Neural cell (in vitro differentiated cells): ENCODE data around the gene ITPR3. TPM values are rescaled to one million over a fixed set of nuclear protein-coding genes. Genes with fewer than 3 reads are reported as not detected.

Experiments used
- H2AFZ ChIP-seq: fragments of 200-600, 300-800 bp; sonication (generic), shearing (Covaris generic); 2 replicates; pipeline ENCODE4 v1.6.0; 2014; ENCODE audit warnings: low read depth, mild to moderate bottlenecking, antibody characterized with exemption, low read length, moderate library complexity
- H3F3A ChIP-seq: fragments of 200-600 bp; shearing (Covaris generic); 2 replicates; pipeline ENCODE4 v1.6.1; 2016; ENCODE audit warnings: mild to moderate bottlenecking, moderate library complexity, mixed read lengths, antibody characterized with exemption, low read length; ENCODE audit not compliant: insufficient read depth, poor library complexity, severe bottlenecking
- H3K27ac ChIP-seq: fragments of 200-600, 300-800 bp; sonication (generic), shearing (Covaris generic); 2 replicates; pipeline ENCODE4 v1.5.1; 2014; ENCODE audit warnings: mild to moderate bottlenecking, low read length, moderate library complexity
- H3K27me3 ChIP-seq: fragments of 300-800, 200-600 bp; sonication (generic), shearing (Covaris generic); 2 replicates; pipeline ENCODE4 v1.6.0; 2014; ENCODE audit warnings: mild to moderate bottlenecking, low read depth, low read length, moderate library complexity; ENCODE audit not compliant: insufficient read depth
- H3K36me3 ChIP-seq: fragments of 300-800, 200-600 bp; sonication (generic), shearing (Covaris generic); 2 replicates; pipeline ENCODE4 v1.5.1; 2014; ENCODE audit warnings: mild to moderate bottlenecking, antibody characterized with exemption, low read length, moderate library complexity; ENCODE audit not compliant: insufficient read depth
- H3K4me2 ChIP-seq: fragments of 300-800, 200-600 bp; sonication (generic), shearing (Covaris generic); 2 replicates; pipeline ENCODE4 v1.6.0; 2014; ENCODE audit warnings: mild to moderate bottlenecking, low read length
- H3K4me3 ChIP-seq: fragments of 300-800, 200-600 bp; sonication (generic), shearing (Covaris generic); 2 replicates; pipeline ENCODE4 v1.5.1; 2014; ENCODE audit warnings: mild to moderate bottlenecking, low read length, moderate library complexity
- H3K79me2 ChIP-seq: fragments of 200-600 bp; shearing (Covaris generic); replicated peaks from 2 replicates; pipeline ENCODE4 v1.6.0; 2014; ENCODE audit warnings: mild to moderate bottlenecking, low read length, moderate library complexity; ENCODE audit not compliant: insufficient read depth
- H3K9ac ChIP-seq: fragments of 300-800, 200-600 bp; sonication (generic), shearing (Covaris generic); 2 replicates; pipeline ENCODE4 v1.6.1; 2016; ENCODE audit warnings: mild to moderate bottlenecking, low read length, mixed read lengths
- H3K9me2 ChIP-seq: fragments of 200-600 bp; shearing (Covaris generic); 2 replicates; pipeline ENCODE4 v1.6.1; 2016; ENCODE audit warnings: mild to moderate bottlenecking, low read length, mixed read lengths; ENCODE audit not compliant: insufficient read depth
- H3K9me3 ChIP-seq: fragments of 200-600, 300-800 bp; sonication (generic), shearing (Covaris generic); 2 replicates; pipeline ENCODE4 v1.6.1; 2016; ENCODE audit warnings: mild to moderate bottlenecking, mixed run types, low read length, moderate library complexity, mixed read lengths
- H4K20me1 ChIP-seq: fragments of 200-600 bp; shearing (Covaris generic); 2 replicates; pipeline ENCODE4 v1.6.1; 2016; ENCODE audit warnings: mild to moderate bottlenecking, mixed run types; ENCODE audit not compliant: insufficient read depth
- EP300 ChIP-seq: fragments of 450-650 bp; conservative IDR thresholded peaks from 2 replicates; pipeline ENCODE4 v1.6.1; 2014; ENCODE audit warnings: antibody characterized with exemption, mild to moderate bottlenecking, moderate library complexity; ENCODE audit not compliant: poor library complexity, severe bottlenecking
- EZH2 ChIP-seq: fragments of 200-600, 300-800 bp; shearing (Covaris generic), sonication (generic); IDR thresholded peaks from 2 replicates; pipeline ENCODE4 v1.6.1; 2014; ENCODE audit warnings: antibody characterized with exemption, low read length, borderline replicate concordance, mild to moderate bottlenecking; ENCODE audit not compliant: insufficient read depth, poor library complexity, severe bottlenecking
- MXI1 ChIP-seq: fragments of 450-650 bp; conservative IDR thresholded peaks from 2 replicates; pipeline ENCODE4 v1.6.1; 2014; ENCODE audit warnings: antibody characterized with exemption, mild to moderate bottlenecking; ENCODE audit not compliant: poor library complexity, severe bottlenecking
- POLR2AphosphoS5 ChIP-seq: IDR thresholded peaks from 2 replicates; pipeline ENCODE4 v1.6.1; 2012
- RAD21 ChIP-seq: fragments of 450-650 bp; conservative IDR thresholded peaks from 2 replicates; pipeline ENCODE4 v1.6.1; 2014; ENCODE audit warnings: antibody characterized with exemption, mild to moderate bottlenecking, moderate library complexity
- SMC3 ChIP-seq: fragments of 450-650 bp; conservative IDR thresholded peaks from 2 replicates; pipeline ENCODE4 v1.6.1; 2014; ENCODE audit warnings: antibody characterized with exemption, mild to moderate bottlenecking, moderate library complexity; ENCODE audit not compliant: poor library complexity
- TAF1 ChIP-seq: IDR thresholded peaks from 2 replicates; pipeline ENCODE4 v1.6.1; 2012; ENCODE audit warnings: low read depth
- polyA plus RNA-seq: library from polyadenylated mRNA; depleted of rRNA; stranded (reverse); fragments of >200 nt; gene quantifications from 2 replicates; pipeline ENCODE4 v1.2.3, GENCODE V29; 2014
- TF ChIP-seq, protein P1 (sequence below): IDR thresholded peaks from 2 replicates; pipeline ENCODE4 v1.6.1; 2012; ENCODE audit warnings: borderline replicate concordance
- TF ChIP-seq, protein P2 (sequence below): fragments of 450-650 bp; IDR thresholded peaks from 2 replicates; pipeline ENCODE4 v1.5.1; 2014; ENCODE audit warnings: antibody characterized with exemption, mild to moderate bottlenecking, moderate library complexity; ENCODE audit not compliant: poor library complexity, severe bottlenecking

The ITPR3 gene
- polyA plus RNA-seq, 1 donor from 2014 or later: 0.11 TPM

DNA sequence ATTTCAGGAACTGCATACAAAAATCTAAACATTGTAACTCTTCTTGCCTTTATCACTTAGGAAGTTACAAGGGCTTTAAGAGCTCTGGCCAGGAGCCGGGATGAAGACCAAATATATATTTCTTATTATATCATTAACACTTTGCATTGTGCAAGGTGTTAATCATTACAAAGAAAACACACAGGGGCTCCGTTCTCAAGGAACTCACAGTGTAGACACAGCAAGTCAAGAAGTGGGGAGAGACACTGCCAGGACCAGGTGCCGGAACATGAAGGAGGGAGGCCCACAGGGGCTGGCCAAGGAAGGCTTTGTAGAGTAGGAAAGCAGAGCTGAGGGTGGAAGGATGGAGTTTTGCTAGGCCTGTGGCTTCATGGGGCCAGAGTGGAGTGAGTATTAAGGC is 17.4 kb downstream of the ITPR3 start:
- H3K9ac ChIP-seq: no peak overlapping the region
- H3K79me2 ChIP-seq: no peaks in the 10 kb centered on the region
- H3K4me2 ChIP-seq: no peak overlapping the region
- H3F3A ChIP-seq: no peaks in the 10 kb centered on the region
- TF ChIP-seq SMC3: no peak
- no peak for TF ChIP-seq POLR2AphosphoS5
- no peak for TF ChIP-seq TAF1
- no peak for TF ChIP-seq EP300
- no peak for TF ChIP-seq MXI1
- TF ChIP-seq, protein P1, sequence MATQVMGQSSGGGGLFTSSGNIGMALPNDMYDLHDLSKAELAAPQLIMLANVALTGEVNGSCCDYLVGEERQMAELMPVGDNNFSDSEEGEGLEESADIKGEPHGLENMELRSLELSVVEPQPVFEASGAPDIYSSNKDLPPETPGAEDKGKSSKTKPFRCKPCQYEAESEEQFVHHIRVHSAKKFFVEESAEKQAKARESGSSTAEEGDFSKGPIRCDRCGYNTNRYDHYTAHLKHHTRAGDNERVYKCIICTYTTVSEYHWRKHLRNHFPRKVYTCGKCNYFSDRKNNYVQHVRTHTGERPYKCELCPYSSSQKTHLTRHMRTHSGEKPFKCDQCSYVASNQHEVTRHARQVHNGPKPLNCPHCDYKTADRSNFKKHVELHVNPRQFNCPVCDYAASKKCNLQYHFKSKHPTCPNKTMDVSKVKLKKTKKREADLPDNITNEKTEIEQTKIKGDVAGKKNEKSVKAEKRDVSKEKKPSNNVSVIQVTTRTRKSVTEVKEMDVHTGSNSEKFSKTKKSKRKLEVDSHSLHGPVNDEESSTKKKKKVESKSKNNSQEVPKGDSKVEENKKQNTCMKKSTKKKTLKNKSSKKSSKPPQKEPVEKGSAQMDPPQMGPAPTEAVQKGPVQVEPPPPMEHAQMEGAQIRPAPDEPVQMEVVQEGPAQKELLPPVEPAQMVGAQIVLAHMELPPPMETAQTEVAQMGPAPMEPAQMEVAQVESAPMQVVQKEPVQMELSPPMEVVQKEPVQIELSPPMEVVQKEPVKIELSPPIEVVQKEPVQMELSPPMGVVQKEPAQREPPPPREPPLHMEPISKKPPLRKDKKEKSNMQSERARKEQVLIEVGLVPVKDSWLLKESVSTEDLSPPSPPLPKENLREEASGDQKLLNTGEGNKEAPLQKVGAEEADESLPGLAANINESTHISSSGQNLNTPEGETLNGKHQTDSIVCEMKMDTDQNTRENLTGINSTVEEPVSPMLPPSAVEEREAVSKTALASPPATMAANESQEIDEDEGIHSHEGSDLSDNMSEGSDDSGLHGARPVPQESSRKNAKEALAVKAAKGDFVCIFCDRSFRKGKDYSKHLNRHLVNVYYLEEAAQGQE: no peak
- no peak for TF ChIP-seq RAD21
- no peak for TF ChIP-seq EZH2
- TF ChIP-seq, protein P2, sequence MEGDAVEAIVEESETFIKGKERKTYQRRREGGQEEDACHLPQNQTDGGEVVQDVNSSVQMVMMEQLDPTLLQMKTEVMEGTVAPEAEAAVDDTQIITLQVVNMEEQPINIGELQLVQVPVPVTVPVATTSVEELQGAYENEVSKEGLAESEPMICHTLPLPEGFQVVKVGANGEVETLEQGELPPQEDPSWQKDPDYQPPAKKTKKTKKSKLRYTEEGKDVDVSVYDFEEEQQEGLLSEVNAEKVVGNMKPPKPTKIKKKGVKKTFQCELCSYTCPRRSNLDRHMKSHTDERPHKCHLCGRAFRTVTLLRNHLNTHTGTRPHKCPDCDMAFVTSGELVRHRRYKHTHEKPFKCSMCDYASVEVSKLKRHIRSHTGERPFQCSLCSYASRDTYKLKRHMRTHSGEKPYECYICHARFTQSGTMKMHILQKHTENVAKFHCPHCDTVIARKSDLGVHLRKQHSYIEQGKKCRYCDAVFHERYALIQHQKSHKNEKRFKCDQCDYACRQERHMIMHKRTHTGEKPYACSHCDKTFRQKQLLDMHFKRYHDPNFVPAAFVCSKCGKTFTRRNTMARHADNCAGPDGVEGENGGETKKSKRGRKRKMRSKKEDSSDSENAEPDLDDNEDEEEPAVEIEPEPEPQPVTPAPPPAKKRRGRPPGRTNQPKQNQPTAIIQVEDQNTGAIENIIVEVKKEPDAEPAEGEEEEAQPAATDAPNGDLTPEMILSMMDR: no peak
- H3K36me3 ChIP-seq: no peaks in the 10 kb centered on the region
- no peak overlapping the region for H3K4me3 ChIP-seq
- no peaks in the 10 kb centered on the region for H3K9me3 ChIP-seq
- no peak overlapping the region for H2AFZ ChIP-seq
- no peaks in the 10 kb centered on the region for H3K9me2 ChIP-seq
- H3K27me3 ChIP-seq: peaks cover 9% of the 10 kb centered on the region
- no peak overlapping the region for H3K27ac ChIP-seq
- H4K20me1 ChIP-seq: no peaks in the 10 kb centered on the region

DNA sequence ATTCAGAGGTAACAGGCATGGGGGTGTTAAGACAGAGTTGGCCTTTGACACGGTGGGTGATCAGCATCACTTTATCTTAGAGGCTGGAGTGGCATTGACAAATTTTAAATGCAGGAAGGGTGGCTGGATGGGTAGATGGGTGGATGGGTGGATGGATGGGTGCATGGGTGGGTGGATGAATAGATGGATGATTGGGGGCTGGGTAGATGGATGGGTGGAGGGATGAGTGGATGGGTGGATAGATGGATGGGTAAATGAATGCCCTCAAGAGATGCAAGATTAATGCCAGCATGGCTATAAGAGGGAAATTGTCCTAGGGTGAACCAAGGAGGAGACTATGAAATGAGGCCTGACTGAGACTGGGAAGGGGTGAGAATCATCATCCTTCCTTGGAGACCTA is 18.4 kb downstream of the ITPR3 start:
- Histone ChIP-seq H3K27ac (no peak overlapping the region), H2AFZ (no peak overlapping the region), H3K9me3 (no peaks in the 10 kb centered on the region), H3K4me2 (no peak overlapping the region), H3K9ac (no peak overlapping the region), H3K79me2 (no peaks in the 10 kb centered on the region), H3K27me3 (peaks cover under 1% of the 10 kb centered on the region), H3K36me3 (no peaks in the 10 kb centered on the region), H3F3A (no peaks in the 10 kb centered on the region), H3K4me3 (no peak overlapping the region), H3K9me2 (no peaks in the 10 kb centered on the region), H4K20me1 (no peaks in the 10 kb centered on the region)
- TF ChIP-seq TAF1 (no peak), SMC3 (no peak), EP300 (no peak), MXI1 (no peak), POLR2AphosphoS5 (no peak), EZH2 (no peak), RAD21 (no peak)
- TF ChIP-seq, protein P1: no peak
- TF ChIP-seq, protein P2: no peak
